GM23338 (cell line): ENCODE data around the gene TNFRSF17. TPM values are rescaled to one million over a fixed set of nuclear protein-coding genes. Genes with fewer than 3 reads are reported as not detected.

Source experiments
- ATAC-seq: fragments of 200-7000 bp; cut with Tn5 transposase; 3 replicates; pipeline ENCODE4 v1.9.1; 2020
- DNase-seq: peaks from one replicate; pipeline ENCODE4 v3.0.0-alpha.2; 2015; ENCODE audit warnings: low spot score
- H2AFZ ChIP-seq: fragments of 200-600 bp; sonication (generic); 2 replicates; pipeline ENCODE4 v1.8.0; 2016; ENCODE audit warnings: antibody characterized with exemption, mild to moderate bottlenecking, moderate library complexity
- H3F3A ChIP-seq: fragments of 200-600 bp; sonication (generic); replicated peaks from 2 replicates; pipeline ENCODE4 v1.8.0; 2017; ENCODE audit warnings: antibody characterized with exemption, mixed run types, low read depth
- H3K27ac ChIP-seq: fragments of 200-600 bp; sonication (generic); 2 replicates; pipeline ENCODE4 v1.6.1; 2016; ENCODE audit warnings: low read depth
- H3K27me3 ChIP-seq: fragments of 200-600 bp; sonication (generic); 2 replicates; pipeline ENCODE4 v1.8.0; 2016; ENCODE audit warnings: mild to moderate bottlenecking, mixed run types, moderate library complexity; ENCODE audit not compliant: insufficient read depth
- H3K36me3 ChIP-seq: fragments of 200-600 bp; sonication (generic); 2 replicates; pipeline ENCODE4 v1.8.0; 2016; ENCODE audit warnings: mild to moderate bottlenecking; ENCODE audit not compliant: insufficient read depth
- H3K4me1 ChIP-seq: fragments of 200-600 bp; sonication (generic); 2 replicates; pipeline ENCODE4 v1.8.0; 2016; ENCODE audit warnings: mild to moderate bottlenecking, moderate library complexity; ENCODE audit not compliant: insufficient read depth
- H3K4me2 ChIP-seq: fragments of 200-600 bp; sonication (generic); 2 replicates; pipeline ENCODE4 v1.7.1; 2017; ENCODE audit warnings: mixed run types
- H3K4me3 ChIP-seq: fragments of 200-600 bp; sonication (generic); 2 replicates; pipeline ENCODE4 v1.6.1; 2016; ENCODE audit warnings: mixed run types
- H3K79me2 ChIP-seq: fragments of 200-600 bp; sonication (generic); replicated peaks from 2 replicates; pipeline ENCODE4 v1.8.0; 2017; ENCODE audit warnings: mild to moderate bottlenecking; ENCODE audit not compliant: insufficient read depth
- H3K9me2 ChIP-seq: fragments of 200-600 bp; sonication (generic); 2 replicates; pipeline ENCODE4 v1.8.0; 2017; ENCODE audit not compliant: insufficient read depth
- H4K20me1 ChIP-seq: fragments of 200-600 bp; sonication (generic); replicated peaks from 2 replicates; pipeline ENCODE4 v1.8.0; 2017; ENCODE audit warnings: mild to moderate bottlenecking; ENCODE audit not compliant: insufficient read depth
- H3K27ac Mint-ChIP-seq: 2 replicates; pipeline ENCODE4 v1.8.0; 2020; ENCODE audit warnings: inconsistent platforms, mild to moderate bottlenecking, moderate library complexity, mixed read lengths
- H3K27me3 Mint-ChIP-seq: 3 replicates; pipeline ENCODE4 v1.8.0; 2022; ENCODE audit warnings: low read depth, mild to moderate bottlenecking, moderate library complexity, mixed read lengths, inconsistent platforms; ENCODE audit not compliant: insufficient read depth, poor library complexity
- H3K36me3 Mint-ChIP-seq: 3 replicates; pipeline ENCODE4 v1.8.0; 2021; ENCODE audit warnings: low read depth, mild to moderate bottlenecking, inconsistent platforms, moderate library complexity, mixed read lengths
- H3K4me1 Mint-ChIP-seq: 3 replicates; pipeline ENCODE4 v1.8.0; 2020; ENCODE audit warnings: mild to moderate bottlenecking, inconsistent platforms, mixed read lengths
- H3K4me3 Mint-ChIP-seq: 3 replicates; pipeline ENCODE4 v1.8.0; 2021; ENCODE audit warnings: moderate library complexity, mild to moderate bottlenecking, inconsistent platforms, mixed read lengths
- H3K9me3 Mint-ChIP-seq: 3 replicates; pipeline ENCODE4 v1.8.0; 2020; ENCODE audit warnings: moderate library complexity, mild to moderate bottlenecking, inconsistent platforms, mixed read lengths
- CTCF ChIP-seq, 2 experiments: fragments of 200-600 bp in 1 of 2; sonication (generic) in 1 of 2; conservative IDR thresholded peaks; 2 replicates each; pipeline versions ENCODE4 v1.5.1 to v1.6.1; 2016 to 2017; ENCODE audit warnings: antibody characterized with exemption in 2 of 2, low read depth in 2 of 2, mild to moderate bottlenecking in 2 of 2, moderate library complexity in 1 of 2
- EZH2 ChIP-seq: fragments of 200-600 bp; sonication (generic); IDR thresholded peaks from one replicate; pipeline ENCODE4 v1.8.0; 2017; ENCODE audit warnings: antibody characterized with exemption, mild to moderate bottlenecking, low read depth; ENCODE audit not compliant: unreplicated experiment
- EZH2phosphoT487 ChIP-seq: fragments of 200-600 bp; sonication (generic); IDR thresholded peaks from one replicate; pipeline ENCODE4 v1.8.1; 2018; ENCODE audit warnings: antibody characterized with exemption; ENCODE audit not compliant: unreplicated experiment
- JUNB ChIP-seq: IDR thresholded peaks from one replicate; pipeline ENCODE4 v1.6.1; 2016; ENCODE audit warnings: antibody characterized with exemption; ENCODE audit not compliant: unreplicated experiment
- NANOG ChIP-seq: IDR thresholded peaks from 2 replicates; pipeline ENCODE4 v1.6.1; 2016; ENCODE audit warnings: antibody characterized with exemption, borderline replicate concordance
- POLR2AphosphoS5 ChIP-seq: IDR thresholded peaks from 2 replicates; pipeline ENCODE4 v1.6.1; 2016; ENCODE audit warnings: antibody characterized with exemption, low read depth
- STAT1 ChIP-seq: IDR thresholded peaks from one replicate; pipeline ENCODE4 v1.6.1; 2016; ENCODE audit warnings: antibody characterized with exemption; ENCODE audit not compliant: unreplicated experiment
- ZNF114 ChIP-seq: fragments of 250-450 bp; sonication (Bioruptor Pico); IDR thresholded peaks from 2 replicates; pipeline ENCODE4 v1.5.0; 2020; ENCODE audit warnings: mild to moderate bottlenecking, moderate library complexity
- ZNF331 ChIP-seq: fragments of 250-450 bp; sonication (Bioruptor Pico); IDR thresholded peaks from 2 replicates; pipeline ENCODE4 v1.5.0; 2020; ENCODE audit warnings: low read depth, mild to moderate bottlenecking, moderate library complexity
- polyA plus RNA-seq: library from polyadenylated mRNA; unstranded; fragments of >200 nt; fragmentation: Nextera tagmentation; extraction: Ambion mirVana; gene quantifications from 2 replicates; pipeline ENCODE4 v1.2.1, GENCODE V29; 2016
- total RNA-seq: library from RNA; depleted of rRNA; stranded (reverse); fragments of >200 nt; shearing (Covaris generic); gene quantifications from 2 replicates; pipeline ENCODE4 v1.2.3, GENCODE V29; 2014
- TF ChIP-seq, protein P1 (sequence below): IDR thresholded peaks from 2 replicates; pipeline ENCODE4 v1.6.1; 2016; ENCODE audit warnings: antibody characterized with exemption
- TF ChIP-seq, protein P2 (sequence below): IDR thresholded peaks from one replicate; pipeline ENCODE4 v1.6.1; 2018; ENCODE audit warnings: antibody characterized with exemption; ENCODE audit not compliant: unreplicated experiment

TNFRSF17 gene
- total and polyA plus RNA-seq, 2 experiments from 2014 or later: not detected

DNA sequence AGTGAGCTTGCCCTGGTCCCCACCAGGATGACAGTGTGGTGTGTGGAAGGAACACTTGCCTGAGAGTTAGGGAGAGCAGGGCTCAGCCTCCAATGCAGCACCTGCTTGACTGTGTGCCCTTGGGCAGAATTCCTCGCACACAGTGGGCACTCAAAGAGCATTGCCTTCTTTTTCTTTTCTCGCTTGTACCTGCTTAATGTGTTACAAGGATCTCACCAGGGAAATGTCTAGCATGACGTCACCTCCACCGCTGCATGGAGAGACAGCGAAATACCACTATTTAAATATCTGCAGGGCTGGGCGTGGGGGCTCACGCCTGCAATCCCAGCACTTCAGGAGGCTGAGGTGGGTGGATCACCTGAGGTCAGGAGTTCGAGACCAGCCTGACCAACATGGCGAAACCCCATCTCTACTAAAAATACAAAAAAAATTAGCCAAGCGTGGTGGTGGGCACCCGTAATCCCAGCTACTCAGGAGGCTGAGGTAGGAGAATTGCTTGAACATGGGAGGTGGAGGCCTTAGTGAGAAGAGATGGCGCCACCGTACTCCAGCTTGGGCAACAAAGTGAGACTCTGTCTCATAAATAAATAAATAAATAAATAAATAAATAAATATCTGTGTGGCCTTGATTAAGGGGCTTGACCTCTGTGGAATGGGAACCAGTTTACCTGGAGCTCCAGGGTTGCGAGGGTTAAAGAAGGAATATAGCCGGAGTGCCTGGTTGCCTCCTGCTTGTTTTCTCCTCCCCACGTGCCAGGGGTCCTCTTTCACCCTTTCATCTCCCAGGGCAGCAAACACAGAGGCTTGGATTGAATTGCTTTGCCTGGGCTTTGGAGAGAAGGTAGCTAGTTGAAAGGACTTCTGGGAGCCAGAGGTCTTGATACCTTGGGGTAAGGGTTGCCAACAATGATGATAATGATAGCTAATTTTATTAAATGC, 27.8 kb downstream of the TNFRSF17 start:
- DNase-seq: no peak
- no peak overlapping the region for H3K4me2 ChIP-seq
- peaks cover 10% of the 10 kb centered on the region for H3K4me1 Mint-ChIP-seq

More for the DNA sequence above, 27.8 kb downstream of the TNFRSF17 start:
- Histone ChIP-seq H3K36me3 (no peaks in the 10 kb centered on the region), H4K20me1 (no peaks in the 10 kb centered on the region), H2AFZ (no peak overlapping the region), H3K27ac (no peak overlapping the region), H3K79me2 (no peaks in the 10 kb centered on the region; the same call in 1 of the 2 replicates), H3K9me2 (no peaks in the 10 kb centered on the region), H3K4me1 (0 out of 2 replicates have a peak, but pooled peaks cover 4% of the 10 kb centered on the region), H3F3A (no peaks in the 10 kb centered on the region), H3K27me3 (no peaks in the 10 kb centered on the region), H3K4me3 (no peak overlapping the region)
- no peaks in the 10 kb centered on the region for H3K9me3 Mint-ChIP-seq
- TF ChIP-seq STAT1: no peak
- TF ChIP-seq EZH2: no peak
- TF ChIP-seq, protein P1, sequence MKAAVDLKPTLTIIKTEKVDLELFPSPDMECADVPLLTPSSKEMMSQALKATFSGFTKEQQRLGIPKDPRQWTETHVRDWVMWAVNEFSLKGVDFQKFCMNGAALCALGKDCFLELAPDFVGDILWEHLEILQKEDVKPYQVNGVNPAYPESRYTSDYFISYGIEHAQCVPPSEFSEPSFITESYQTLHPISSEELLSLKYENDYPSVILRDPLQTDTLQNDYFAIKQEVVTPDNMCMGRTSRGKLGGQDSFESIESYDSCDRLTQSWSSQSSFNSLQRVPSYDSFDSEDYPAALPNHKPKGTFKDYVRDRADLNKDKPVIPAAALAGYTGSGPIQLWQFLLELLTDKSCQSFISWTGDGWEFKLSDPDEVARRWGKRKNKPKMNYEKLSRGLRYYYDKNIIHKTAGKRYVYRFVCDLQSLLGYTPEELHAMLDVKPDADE: no peak
- TF ChIP-seq EZH2phosphoT487: no peak
- no peak for TF ChIP-seq NANOG
- TF ChIP-seq POLR2AphosphoS5: no peak
- no peak for TF ChIP-seq JUNB
- no peak for TF ChIP-seq ZNF114 (CRISPR knock-in tag)
- no peak for TF ChIP-seq CTCF (conservative IDR thresholded peaks at IDR 0.05; ENCODE audit: low read depth in 2 of 2)
- TF ChIP-seq, protein P2, sequence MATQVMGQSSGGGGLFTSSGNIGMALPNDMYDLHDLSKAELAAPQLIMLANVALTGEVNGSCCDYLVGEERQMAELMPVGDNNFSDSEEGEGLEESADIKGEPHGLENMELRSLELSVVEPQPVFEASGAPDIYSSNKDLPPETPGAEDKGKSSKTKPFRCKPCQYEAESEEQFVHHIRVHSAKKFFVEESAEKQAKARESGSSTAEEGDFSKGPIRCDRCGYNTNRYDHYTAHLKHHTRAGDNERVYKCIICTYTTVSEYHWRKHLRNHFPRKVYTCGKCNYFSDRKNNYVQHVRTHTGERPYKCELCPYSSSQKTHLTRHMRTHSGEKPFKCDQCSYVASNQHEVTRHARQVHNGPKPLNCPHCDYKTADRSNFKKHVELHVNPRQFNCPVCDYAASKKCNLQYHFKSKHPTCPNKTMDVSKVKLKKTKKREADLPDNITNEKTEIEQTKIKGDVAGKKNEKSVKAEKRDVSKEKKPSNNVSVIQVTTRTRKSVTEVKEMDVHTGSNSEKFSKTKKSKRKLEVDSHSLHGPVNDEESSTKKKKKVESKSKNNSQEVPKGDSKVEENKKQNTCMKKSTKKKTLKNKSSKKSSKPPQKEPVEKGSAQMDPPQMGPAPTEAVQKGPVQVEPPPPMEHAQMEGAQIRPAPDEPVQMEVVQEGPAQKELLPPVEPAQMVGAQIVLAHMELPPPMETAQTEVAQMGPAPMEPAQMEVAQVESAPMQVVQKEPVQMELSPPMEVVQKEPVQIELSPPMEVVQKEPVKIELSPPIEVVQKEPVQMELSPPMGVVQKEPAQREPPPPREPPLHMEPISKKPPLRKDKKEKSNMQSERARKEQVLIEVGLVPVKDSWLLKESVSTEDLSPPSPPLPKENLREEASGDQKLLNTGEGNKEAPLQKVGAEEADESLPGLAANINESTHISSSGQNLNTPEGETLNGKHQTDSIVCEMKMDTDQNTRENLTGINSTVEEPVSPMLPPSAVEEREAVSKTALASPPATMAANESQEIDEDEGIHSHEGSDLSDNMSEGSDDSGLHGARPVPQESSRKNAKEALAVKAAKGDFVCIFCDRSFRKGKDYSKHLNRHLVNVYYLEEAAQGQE: no peak
- no peak for TF ChIP-seq ZNF331 (CRISPR knock-in tag)
- no peak overlapping the region for H3K27ac Mint-ChIP-seq
- no peak overlapping the region for H3K4me3 Mint-ChIP-seq
- peak; percentile 67 for ATAC-seq
- H3K27me3 Mint-ChIP-seq: peaks cover 1% of the 10 kb centered on the region
- no peaks in the 10 kb centered on the region for H3K36me3 Mint-ChIP-seq
